Epidermal melanocyte (primary cell): ENCODE measurements around the gene TNS2.

Source experiments
- DNase-seq: peaks from one replicate; pipeline ENCODE4 v3.0.0; 2011; ENCODE audit warnings: low spot score; ENCODE audit not compliant: insufficient read length

The TNS2 gene

DNA sequence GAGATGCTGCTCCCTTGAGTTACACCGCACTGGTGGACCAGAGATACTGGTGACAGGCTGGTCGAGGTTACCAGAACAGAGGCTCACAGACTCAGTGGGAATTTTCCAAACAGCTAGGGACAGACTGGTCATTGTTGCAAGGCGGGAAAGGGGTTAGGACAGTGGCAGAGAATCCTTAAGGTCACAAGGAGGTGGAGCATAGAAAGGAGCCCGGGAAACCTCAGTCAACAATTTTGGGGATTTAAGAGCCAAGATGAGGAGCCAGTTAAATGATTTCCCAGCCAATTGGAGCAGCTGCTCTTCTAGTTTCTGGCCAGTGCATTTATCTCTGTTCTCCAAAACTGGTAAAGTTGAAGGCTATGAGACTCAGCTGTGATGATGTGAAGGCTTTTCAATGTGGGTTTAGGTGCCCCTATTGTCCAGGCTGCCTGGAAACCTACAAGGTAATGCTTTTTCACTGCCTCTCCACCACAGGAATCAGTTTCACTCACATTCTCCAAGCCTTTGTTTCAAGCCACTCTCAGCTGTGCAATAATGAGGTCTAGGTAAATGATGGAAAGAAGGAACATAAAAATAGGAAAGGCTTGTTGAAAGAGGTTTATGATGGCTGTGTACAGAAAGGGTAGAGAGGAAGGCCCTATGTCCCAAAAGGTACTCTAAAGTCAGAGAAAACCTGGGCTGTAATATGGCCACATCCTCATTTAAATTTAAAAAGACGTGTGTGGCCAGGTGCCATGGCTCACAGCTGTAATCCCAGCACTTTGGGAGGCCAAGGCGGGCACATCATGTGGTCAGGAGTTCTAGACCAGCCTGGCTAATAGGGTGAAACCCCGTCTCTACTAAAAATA, 7.0 kb upstream of the TNS2 start:
- DNase-seq: no peak

DNA sequence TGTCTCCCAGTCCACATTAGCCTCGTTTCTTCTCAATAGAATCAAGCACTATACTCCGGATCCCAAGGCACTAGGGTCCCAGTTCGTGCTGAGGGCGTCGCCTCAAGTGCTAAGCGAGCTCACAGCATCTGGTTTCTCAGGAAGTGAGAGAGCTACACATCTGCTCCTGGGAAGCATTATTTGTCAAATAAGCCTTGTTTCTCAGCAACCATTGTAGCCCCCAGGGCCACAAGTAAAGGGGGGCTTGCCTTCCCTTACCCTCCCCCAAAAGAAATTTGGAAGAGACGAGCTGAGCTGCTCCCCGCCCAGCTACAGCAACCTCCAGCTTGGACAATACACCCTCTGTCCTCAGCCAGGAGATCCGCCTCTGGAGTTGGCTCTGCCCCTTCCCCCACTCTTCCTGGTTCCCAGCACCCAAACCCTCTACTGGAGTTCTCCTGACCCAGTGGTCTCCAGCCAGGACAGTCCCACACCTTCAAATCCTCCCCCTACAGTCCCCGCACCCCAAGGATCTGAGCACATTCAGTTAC, 5.7 kb upstream of the TNS2 start:
- peak; percentile 90 for DNase-seq

DNA sequence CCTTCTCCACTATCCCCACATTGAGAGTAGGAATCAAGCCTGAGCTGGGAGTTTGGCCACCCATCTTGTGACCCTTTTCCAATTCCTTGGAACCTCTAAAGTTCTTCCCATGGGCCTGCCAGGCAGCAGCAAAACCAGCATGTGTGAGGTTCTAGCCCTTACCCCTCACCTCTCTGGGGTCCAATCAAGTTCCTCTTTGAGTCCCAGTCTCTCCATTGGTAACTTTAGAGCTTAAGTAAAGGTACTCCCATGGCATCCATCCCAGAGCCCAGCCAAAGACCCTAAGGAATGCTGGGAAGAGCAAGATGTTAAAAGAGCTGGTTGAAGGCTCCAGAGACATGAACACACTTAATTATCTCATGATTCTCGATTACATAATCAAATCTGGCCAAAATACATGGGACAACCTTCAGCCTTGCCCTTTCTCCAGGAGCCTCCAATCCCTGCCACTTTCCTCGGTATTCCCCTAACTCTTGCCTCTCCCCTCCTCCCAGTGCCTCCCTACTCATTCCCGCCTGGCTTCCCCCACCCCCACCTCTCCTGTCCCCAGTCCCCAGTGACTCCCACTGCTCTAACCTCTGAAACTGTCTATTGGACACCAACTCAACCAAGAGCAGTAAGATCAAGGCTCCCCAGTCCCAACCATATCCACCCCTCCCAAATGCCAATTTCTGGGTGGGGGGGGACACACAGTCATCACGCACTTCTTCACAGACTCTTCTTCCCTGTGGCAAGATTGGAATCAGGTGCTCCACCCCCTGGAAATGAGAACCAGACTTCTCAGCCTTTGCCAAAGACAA, 4.8 kb upstream of the TNS2 start:
- no peak for DNase-seq

DNA sequence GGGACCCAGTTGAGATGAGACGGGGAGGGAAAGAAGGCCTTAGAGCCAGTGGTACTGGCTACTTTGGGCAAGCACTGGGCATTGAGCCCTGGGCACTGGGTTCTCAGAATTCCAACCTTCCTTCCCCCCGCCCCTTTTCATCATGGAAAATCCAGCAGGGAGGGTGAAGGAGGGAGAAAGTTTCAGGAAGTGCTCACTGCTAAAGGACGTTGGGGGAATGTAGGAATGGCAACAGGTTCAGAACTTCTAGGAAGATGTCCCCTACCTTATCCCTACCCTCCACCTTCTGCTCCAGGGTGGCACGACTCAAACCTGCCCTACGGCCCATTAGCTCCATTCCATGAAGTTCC, 4.2 kb upstream of the TNS2 start:
- no peak for DNase-seq

DNA sequence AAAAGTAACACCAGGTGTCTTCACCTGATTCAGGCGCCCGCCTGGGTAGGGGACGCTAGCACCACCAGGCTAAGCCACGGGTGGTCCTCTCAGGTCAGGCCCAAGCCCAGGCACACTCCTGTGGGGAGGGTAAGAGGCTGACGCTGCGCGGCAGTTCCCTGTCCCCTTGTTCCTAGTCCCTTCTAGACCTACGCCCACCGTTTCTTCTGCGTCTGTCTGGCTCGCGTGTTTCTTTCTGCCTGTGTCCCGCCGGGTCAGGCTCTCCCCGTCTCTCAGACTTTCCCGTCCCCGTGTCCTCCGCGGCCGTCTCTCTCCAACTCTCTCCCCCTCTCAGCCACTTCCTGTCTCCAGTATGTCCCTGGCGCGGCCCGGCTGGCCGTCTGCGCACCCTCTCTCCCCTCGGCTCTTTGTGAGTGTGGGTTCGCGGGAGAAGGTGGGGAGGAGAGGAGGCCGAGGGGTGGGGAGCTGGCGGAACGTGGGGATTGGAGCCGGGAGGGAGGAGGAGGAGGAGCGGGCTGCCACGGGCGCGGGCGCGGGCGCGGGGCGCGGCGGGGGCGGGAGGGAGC, 3.1 kb upstream of the TNS2 start:
- peak; percentile 58 for DNase-seq

DNA sequence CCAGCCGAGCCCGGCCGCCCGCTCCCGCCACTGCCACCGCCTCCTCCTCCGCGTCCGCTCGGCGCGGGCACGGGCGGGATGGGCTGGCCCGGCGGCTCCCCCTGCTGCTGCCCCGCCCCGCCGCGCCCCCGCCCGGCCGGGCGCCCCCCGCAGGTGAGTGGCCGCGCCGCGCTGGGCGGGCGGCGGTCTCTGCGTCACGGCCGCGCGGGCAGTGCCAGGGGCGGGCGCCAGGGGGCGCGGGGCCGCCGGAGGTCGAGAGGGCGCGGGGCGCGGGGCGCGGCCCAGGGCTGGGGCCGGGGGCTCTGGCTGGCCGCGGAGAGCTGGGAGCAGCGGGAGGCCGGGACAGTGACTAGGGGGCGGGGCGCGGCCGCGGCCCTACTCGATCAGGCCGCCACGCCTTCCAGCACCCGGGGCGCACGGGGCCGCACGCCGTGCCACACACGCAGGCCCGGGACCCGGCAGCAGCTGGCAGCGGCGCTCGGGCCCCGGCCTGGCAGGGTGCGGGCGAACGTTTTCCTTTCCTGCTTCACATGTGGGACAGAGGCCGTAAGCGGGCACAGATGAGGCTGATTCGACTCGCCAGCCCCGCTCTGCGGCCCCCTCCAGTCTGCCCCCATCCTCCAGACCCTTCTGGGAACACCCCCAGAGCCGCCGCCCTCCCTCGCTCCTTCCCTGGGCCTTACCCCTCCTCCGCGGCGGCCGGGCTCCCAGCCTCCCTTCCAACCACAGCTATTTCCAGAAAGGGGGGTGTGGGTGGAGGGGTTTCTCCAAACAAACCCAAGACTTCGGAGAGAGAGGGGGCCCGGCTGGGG, 2.4 kb upstream of the TNS2 start:
- DNase-seq: peak; percentile 44

DNA sequence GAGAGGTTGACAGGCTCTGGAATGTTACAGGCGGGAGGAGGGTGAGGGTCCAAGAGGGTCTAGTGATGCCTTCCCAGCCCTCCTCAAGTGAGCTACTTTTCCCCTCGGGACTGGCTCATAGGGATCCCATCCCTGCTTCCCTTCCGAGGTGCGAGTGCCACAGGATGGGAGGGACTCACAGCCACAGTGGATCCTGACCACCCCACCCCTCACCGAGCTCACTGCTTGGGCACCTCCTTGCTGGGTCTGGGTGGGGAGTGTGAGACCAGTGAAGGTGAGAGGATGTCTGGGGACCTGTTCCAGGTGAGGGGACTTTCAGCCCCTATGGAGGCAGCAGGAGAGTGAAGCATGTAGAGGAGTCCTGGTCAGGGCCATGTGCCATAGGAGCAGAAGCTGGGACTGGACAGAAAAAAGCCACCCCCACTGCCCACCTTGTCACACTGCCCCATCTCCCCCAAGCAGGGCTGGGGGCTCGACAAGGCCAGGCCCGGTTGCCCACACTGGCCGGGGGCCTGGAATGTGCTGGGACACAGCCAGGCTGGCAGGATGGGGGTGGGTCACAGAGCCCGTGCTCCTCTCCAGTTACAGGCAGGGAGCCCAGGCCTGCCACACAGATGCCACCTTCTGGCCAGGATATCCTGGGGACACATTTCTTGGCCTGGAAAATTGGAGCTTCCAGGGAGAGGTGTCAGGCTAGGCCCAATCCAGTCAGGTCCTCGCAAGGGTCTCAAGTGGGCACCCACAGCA, 1.7 kb upstream of the TNS2 start:
- DNase-seq: peak; percentile 13

DNA sequence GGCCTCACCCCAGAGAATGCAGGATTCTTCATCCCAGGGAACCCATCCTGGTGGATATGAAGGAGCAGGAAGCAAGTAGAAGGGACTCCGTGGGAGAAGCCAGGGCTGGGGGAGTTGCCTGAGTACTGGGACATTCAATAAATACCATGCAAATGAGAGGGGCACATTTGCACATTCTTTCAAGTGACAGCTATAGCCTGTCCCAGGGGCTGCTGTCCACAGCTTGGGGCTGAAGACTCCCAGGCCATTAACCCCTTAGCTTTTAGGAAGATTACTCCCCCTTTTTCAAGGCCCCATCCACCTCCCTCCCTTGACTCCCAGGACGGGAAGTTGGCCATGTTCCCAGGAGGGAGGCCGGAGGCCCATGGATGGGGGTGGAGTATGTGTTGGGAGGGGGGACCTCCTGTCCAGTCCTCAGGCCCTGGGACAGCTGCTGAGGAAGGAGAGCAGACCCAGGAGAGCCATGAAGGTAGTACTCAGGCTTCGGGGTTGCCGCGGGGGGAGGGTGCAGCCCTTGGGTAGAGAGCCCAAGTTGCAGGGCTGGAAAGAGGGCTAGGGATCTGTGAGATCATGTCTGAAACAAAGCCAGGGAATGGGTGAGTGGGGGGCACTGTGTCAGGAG, 974 bp upstream of the TNS2 start:
- peak; percentile 26 for DNase-seq

DNA sequence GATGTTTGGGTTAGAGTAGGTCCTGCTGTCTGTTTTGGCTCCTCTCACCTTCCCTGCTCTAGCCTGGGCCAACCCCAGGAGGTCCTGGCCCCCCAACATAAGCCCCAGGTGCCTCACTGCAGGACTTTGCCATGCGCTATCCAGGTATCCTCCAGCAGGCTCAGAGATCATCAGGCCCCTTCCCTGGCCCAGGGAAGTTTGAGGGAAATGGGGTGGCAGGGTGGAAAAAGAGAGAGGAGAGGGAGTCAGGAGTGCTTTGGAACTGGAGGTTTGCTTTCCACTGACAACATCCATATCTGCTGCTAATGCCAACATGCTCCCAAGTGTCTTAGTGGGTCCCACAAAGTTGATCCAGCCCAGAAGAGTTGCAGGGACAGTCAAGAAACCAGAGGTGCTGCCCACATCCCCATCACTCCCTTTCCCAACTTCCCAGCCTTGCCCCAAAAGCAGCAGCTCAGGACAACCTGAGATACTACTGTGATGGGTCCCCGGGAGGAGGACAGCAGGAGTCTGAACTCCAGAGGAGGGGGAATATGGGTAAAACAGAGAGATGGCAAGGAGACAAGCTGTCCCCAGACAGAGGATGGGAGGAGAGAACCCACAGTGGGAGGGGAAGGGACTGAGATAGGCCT, 677 bp downstream of the TNS2 start:
- DNase-seq: no peak

DNA sequence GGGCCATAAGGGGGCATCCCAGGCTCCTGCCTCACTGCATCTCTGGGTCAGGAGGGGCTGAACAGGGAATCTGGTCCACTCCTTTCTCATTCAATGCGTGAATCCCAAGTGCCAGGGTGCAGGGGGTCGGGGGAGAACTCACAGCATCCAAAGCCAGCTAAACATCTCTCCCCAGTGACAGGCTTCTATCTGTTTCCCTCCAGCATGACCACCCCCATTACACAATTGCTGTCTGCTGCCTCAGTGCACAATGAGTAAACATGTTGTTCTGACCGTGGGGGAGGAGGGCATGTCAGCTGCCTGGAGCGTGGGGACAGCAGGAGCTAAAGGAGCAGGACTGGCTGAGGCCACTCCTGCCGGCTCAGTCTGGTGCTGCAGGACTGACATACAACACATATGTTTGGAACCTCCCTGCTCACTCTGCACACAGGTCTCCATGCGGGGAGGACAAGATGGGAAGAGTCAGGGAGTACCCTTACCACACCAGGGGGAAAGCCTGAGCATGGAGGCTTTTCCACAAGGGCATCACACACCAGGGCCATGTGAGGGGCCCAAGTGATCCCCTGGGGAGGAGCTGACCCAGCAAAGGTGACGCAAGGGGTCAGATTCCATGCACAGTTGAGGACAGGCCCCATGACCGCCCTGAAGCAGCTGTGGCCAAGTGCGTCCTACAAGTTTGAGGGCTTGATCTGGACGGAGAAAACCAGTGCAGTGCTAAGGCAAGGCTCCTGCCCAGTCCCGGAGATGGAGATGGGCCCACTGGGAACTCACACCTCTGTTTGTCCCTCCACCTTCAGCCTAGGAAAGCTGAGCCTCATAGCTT, 1.4 kb downstream of the TNS2 start:
- peak; percentile 15 for DNase-seq

DNA sequence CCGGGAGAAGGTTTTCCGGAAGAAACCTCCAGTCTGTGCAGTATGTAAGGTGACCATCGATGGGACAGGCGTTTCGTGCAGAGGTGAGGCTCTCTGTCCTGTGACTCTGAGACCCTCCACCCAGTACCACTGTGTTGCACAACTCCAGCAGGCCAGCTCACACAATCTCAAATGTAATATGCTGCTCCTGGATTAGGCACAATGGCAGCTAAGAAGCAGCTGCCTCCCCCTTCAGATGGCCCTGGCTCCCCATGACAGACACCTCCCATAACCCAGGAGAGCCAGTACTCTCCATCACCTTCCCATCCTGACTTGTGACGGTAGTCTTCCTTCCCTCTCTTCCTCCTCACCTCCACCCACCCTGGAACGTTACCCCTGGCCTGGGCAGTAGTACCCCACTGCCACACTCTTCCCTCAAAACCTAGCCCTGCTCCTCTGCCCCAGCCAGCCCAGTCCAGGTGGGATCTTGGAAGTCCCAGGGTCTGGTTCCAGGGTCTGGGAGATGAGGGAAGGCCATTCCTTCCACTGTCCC, 2.1 kb downstream of the TNS2 start:
- no peak for DNase-seq

DNA sequence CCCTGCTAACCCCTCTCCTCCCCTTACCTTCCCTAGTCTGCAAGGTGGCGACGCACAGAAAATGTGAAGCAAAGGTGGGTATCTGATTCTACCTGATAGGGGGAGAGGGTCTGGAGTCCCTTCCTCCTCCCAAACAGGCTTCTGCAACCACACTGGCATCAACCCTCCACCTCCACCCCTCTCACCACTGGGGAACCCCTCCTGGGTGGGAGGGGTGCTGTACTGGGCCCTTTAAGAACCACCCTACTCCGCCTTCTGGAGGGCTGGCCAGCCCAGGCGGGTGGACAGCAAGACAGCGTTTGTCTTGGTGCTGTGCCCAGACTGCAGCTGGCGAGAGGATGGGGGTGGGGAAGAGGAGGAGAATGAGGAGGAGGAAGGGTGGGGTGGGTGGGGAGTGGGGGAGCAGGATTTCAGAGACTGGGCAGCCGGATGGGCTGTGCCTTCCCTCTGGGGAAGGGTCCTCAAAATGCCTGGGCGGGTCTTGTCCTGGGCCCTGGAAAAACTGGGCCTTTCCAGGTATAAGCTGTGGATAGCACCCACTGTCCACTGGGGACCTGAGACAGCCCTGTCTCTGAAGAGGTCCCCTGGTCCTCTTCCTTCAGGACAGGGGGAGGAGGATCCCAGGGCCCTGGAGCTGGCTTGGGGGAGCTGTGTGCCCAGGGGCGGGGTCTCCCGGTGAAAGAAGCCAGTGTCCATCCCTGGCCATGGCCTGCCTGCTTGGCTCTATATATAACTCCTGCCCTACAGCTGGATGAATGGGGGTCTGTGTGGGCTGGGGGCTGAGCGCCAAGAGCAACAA, 2.8 kb downstream of the TNS2 start:
- DNase-seq: peak; percentile 41

DNA sequence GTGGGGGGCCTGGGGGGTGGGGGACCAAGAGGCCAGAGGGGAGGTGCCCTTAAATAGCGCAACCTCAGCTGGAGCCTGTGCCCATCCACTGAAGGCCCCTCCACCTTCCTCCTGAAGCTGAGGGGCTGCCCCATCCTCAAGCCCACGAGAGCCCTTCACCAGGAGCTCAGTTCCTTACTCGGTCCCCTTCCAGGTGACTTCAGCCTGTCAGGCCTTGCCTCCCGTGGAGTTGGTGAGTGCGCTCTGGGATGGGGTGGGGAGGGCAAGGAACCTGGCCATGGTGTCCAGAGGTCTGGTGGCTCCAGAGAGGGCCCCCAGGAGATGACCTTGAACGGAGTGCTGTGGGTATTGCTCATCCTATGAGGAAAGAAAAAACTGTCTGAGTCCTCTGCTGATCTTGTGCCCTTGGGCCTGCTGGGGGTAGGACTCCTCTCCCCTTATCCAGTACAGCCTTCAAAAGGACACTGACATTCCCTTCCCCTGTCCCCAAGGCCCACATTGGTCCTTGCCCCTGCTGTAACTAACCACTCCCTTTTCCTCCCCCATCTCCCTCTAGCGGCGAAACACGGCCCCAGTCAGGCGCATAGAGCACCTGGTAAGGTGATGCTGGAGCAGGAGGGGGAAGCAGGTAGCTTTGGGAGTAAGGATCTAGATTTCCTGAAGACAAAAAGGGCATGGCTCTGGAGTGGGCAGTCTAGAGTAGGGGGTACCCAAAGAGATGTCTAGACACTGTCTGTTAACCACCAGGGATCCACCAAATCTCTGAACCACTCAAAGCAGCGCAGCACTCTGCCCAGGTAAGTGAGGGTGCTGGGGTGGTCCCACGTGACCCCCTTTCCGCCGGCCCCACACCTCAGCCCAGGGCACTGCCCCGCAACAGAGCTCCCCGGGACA, 3.6 kb downstream of the TNS2 start:
- DNase-seq: peak; percentile 8

DNA sequence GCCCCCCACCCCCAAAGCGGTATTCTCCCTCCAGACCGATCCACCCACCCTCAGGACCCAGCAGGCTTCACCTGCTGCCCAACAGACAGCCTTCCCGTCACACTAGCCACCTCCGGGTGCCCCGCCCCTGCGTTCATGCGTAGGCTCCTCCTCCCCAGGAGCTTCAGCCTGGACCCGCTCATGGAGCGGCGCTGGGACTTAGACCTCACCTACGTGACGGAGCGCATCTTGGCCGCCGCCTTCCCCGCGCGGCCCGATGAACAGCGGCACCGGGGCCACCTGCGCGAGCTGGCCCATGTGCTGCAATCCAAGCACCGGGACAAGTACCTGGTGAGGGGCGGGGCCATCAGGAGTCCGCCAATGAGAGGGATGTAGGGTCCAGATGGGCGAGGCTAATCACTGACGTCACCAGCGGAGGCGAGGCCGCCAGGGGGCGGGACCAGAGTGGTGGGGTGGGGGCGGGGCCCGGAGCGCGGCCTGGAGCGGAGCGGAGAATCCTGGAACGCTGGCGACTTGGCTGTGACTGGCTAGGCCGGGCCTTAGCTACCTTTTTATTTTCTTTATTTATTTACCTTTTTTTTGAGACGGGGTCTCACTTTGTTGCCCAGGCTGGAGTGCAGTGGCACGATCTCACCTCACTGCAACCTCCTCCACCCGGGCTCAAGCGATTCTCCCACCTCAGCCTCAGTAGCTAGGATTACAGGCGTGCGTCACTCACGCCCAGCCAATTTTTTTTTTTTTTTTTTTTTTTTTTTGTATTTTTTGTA, 4.4 kb downstream of the TNS2 start:
- DNase-seq: peak; percentile 88

DNA sequence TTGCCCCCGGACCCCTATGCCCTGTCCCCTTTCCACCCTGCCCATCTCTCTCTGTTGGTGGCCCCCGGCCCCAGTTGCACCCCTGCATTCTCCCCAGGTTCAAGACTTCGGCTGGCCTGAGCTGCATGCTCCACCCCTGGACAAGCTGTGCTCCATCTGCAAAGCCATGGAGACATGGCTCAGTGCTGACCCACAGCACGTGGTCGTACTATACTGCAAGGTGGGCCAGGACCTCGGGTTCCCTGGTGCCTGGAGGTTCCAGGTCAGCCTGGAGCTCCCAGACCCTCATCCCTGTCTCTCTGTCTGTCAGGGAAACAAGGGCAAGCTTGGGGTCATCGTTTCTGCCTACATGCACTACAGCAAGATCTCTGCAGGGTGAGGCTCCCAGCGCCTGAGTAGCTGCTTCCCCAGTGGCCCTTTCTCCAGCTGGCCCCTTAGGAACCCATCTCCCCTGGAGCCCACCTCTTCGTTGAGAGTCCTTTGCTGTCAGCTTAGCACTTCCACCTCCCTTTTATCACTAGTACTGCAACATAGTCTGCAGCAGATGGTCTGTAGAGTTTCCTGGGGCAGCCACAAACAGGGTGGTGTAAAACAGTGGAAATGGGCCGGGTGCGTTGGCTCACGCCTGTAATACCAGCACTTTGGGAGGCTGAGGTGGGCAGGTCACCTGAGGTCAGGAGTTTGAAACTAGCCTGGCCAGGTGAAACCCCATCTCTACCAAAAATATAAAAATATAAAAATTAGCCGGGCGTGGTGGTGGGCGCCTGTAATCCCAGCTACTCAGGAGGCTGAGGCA, 5.8 kb downstream of the TNS2 start:
- no peak for DNase-seq
